ENCODE measurements around the gene SLC7A6.

Gene SLC7A6

GRCh38 chr16:68324780-68325357 lies 60.5 kb downstream of the SLC7A6 start:
- H4K20me1 ChIP-seq (ENCODE audit: insufficient read depth, low read length) = no peaks in the 10 kb centered on the region
- no peak for TF ChIP-seq CTCF (IDR thresholded peaks at IDR 0.05; ENCODE audit: borderline replicate concordance, extremely low read depth, low read length, poor library complexity, severe bottlenecking)
- no peak for TF ChIP-seq EZH2 (IDR thresholded peaks at IDR 0.05; ENCODE audit: borderline replicate concordance, low read depth, low read length, severe bottlenecking)
- no peak overlapping the region for H3K4me3 ChIP-seq (ENCODE audit: low read depth in 1 of 2, low read length in 2 of 2)
- no peak overlapping the region for H3K4me2 ChIP-seq (ENCODE audit: insufficient read depth, low read length)
- no peak overlapping the region for H2AFZ ChIP-seq (ENCODE audit: low read depth, low read length)
- peaks cover 15% of the 10 kb centered on the region for H3K79me2 ChIP-seq (ENCODE audit: insufficient read depth, low read length)
- DNase-seq = no peak
- H3K4me1 ChIP-seq (ENCODE audit: insufficient read depth, low read length) = peaks cover 12% of the 10 kb centered on the region
- ATAC-seq (ENCODE audit: insufficient read depth, low read depth) = no peak
- no peaks in the 10 kb centered on the region for H3K27me3 ChIP-seq (ENCODE audit: insufficient read depth, low read length, poor library complexity)
- no peaks in the 10 kb centered on the region for H3K9me3 ChIP-seq (ENCODE audit: insufficient read depth, low read length, severe bottlenecking)
- peaks cover 72% of the 10 kb centered on the region for H3K36me3 ChIP-seq (ENCODE audit: insufficient read depth, low read length)
- H3K9ac ChIP-seq (ENCODE audit: low read depth, low read length) = no peak overlapping the region
- no peak overlapping the region for H3K27ac ChIP-seq (ENCODE audit: low read length)

- H3K27ac ChIP-seq (ENCODE audit: low read length) = peak overlapping the region; percentile 60; the same call in 1 of the 2 replicates
- DNase-seq (peak; percentile 82), ATAC-seq (ENCODE audit: insufficient read depth, low read depth) (peak; percentile 54)
- H2AFZ ChIP-seq (ENCODE audit: low read depth, low read length) = no peak overlapping the region
- no peaks in the 10 kb centered on the region for H4K20me1 ChIP-seq (ENCODE audit: insufficient read depth, low read length)
- H3K4me2 ChIP-seq (ENCODE audit: insufficient read depth, low read length) = no peak overlapping the region
- no peak overlapping the region for H3K4me3 ChIP-seq (ENCODE audit: low read depth in 1 of 2, low read length in 2 of 2)
- no peaks in the 10 kb centered on the region for H3K27me3 ChIP-seq (ENCODE audit: insufficient read depth, low read length, poor library complexity)
- no peaks in the 10 kb centered on the region for H3K9me3 ChIP-seq (ENCODE audit: insufficient read depth, low read length, severe bottlenecking)
- TF ChIP-seq EZH2 (IDR thresholded peaks at IDR 0.05; ENCODE audit: borderline replicate concordance, low read depth, low read length, severe bottlenecking) = no peak
- peak; percentile 94 for TF ChIP-seq CTCF (IDR thresholded peaks at IDR 0.05; ENCODE audit: borderline replicate concordance, extremely low read depth, low read length, poor library complexity, severe bottlenecking)
- H3K36me3 ChIP-seq (ENCODE audit: insufficient read depth, low read length) = peaks cover 51% of the 10 kb centered on the region
- peaks cover 47% of the 10 kb centered on the region for H3K4me1 ChIP-seq (ENCODE audit: insufficient read depth, low read length)
- peaks cover 8% of the 10 kb centered on the region for H3K79me2 ChIP-seq (ENCODE audit: insufficient read depth, low read length)
- H3K9ac ChIP-seq (ENCODE audit: low read depth, low read length) = no peak overlapping the region
Observed at GRCh38 chr16:68328151-68328859, 64.0 kb downstream of the SLC7A6 start.

- peaks cover 14% of the 10 kb centered on the region for H3K79me2 ChIP-seq (ENCODE audit: insufficient read depth, low read length)
- H3K4me1 ChIP-seq (ENCODE audit: insufficient read depth, low read length) = peaks cover 53% of the 10 kb centered on the region
- H3K9me3 ChIP-seq (ENCODE audit: insufficient read depth, low read length, severe bottlenecking) = no peaks in the 10 kb centered on the region
- no peak for DNase-seq
- no peaks in the 10 kb centered on the region for H3K27me3 ChIP-seq (ENCODE audit: insufficient read depth, low read length, poor library complexity)
- no peak overlapping the region for H2AFZ ChIP-seq (ENCODE audit: low read depth, low read length)
- H3K4me2 ChIP-seq (ENCODE audit: insufficient read depth, low read length) = no peak overlapping the region
- ATAC-seq (ENCODE audit: insufficient read depth, low read depth) = no peak
- TF ChIP-seq CTCF (IDR thresholded peaks at IDR 0.05; ENCODE audit: borderline replicate concordance, extremely low read depth, low read length, poor library complexity, severe bottlenecking) (no peak), EZH2 (IDR thresholded peaks at IDR 0.05; ENCODE audit: borderline replicate concordance, low read depth, low read length, severe bottlenecking) (no peak)
- peaks cover 51% of the 10 kb centered on the region for H3K36me3 ChIP-seq (ENCODE audit: insufficient read depth, low read length)
- no peak overlapping the region for H3K9ac ChIP-seq (ENCODE audit: low read depth, low read length)
- H4K20me1 ChIP-seq (ENCODE audit: insufficient read depth, low read length) = no peaks in the 10 kb centered on the region
- H3K4me3 ChIP-seq (ENCODE audit: low read depth in 1 of 2, low read length in 2 of 2) = no peak overlapping the region
- H3K27ac ChIP-seq (ENCODE audit: low read length) = peak overlapping the region; percentile 60
Observed at GRCh38 chr16:68328860-68329390, 64.6 kb downstream of the SLC7A6 start.

Data from DND-41 (cell line).